Cardiac ventricle fibroblast (primary cell): ENCODE results near the gene SMARCD3. TPM values are rescaled to one million over a fixed set of nuclear protein-coding genes. Genes with fewer than 3 reads are reported as not detected.

Experiments
- total RNA-seq: library from RNA; depleted of rRNA; stranded (reverse); fragments of >200 nt; gene quantifications from 2 replicates; pipeline ENCODE4 v1.2.3, GENCODE V29; 2015

Gene SMARCD3
- 41.3 and 44.9 TPM in 2 replicates for total RNA-seq

DNA sequence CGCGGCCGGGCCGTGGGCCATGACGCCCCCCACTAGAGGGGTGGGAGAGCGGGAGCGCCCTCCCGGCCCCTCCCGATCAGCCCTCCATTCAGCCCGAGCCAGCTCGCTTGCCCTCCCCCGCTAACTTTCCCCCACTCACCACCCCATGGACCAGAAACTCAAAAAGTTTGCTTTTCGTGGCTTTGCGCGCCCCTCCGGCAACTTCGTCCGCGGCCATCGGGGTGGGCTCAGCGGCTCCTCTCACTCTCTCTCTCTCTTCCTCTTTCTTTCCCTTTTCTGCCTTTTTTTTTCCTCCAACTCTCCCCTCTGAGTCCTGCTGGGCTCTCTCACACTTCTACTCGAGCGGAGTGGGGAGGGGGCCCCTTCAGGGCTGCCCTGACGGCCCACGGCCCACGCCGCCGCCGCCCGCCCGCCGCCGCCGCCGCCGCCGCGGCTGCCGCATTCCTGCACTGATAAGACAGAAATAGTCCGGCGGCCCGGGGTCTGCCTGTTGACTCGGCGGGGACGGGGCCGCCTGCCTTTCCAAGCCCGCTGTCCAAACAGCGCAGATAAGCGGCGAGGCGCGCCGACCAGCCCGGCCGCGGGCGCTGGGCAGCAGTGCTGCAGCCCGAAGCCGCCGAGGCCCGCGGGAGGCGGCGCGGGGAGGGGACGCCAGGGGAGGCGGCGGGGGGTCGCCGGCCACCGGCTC lies at the start of gene SMARCD3:
TSS of gene SMARCD3 (minus strand) at position 349 of the 688 bp plus-strand sequence. CDS start at position 217, 132 bp downstream.

DNA sequence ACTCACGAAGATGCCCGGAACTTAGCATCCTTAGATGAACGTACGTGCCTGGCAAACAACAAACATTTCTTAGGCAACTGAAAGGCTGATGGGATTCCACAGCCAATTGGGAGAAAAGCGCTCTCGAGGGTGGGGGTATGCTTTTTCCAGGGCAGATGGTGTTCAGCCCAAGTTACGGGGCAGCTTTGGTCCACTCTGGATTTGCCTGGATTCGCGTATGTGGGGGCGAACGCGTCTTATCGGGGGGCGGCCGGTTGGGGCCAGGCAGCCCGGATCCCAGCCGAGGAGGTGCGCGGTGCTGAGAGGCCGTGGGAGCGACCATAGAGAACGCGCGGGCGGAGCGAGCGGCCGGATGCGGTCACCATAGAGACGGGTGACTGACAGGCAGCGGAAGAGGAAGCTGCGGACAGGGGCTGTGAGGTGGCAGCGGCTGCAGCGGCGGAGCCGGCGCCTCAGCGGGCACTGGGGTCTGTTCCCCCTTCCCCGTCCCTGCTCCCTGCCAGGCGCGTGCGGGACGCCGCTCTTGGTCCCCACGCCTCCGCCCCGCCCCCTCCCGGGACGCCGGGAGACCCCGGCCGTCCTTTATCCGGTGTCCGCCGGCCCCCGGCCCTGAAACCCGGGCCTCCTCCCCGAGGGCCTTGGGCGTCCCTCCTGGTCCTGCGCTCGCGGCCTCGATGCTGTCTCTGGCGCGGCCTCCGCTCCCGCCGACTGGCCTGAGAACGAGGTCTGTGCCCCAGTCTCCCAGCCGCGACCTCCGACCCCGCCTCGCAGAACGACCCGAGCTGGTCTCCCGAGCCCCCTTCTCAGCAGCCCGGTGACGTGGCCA lies 16.2 kb downstream of the SMARCD3 start, which contains the start of gene CHPF2:
TSS of gene CHPF2 (plus strand) at position 393 of the 826 bp plus-strand sequence. CDS start 1,529 bp downstream, outside the sequence.

DNA sequence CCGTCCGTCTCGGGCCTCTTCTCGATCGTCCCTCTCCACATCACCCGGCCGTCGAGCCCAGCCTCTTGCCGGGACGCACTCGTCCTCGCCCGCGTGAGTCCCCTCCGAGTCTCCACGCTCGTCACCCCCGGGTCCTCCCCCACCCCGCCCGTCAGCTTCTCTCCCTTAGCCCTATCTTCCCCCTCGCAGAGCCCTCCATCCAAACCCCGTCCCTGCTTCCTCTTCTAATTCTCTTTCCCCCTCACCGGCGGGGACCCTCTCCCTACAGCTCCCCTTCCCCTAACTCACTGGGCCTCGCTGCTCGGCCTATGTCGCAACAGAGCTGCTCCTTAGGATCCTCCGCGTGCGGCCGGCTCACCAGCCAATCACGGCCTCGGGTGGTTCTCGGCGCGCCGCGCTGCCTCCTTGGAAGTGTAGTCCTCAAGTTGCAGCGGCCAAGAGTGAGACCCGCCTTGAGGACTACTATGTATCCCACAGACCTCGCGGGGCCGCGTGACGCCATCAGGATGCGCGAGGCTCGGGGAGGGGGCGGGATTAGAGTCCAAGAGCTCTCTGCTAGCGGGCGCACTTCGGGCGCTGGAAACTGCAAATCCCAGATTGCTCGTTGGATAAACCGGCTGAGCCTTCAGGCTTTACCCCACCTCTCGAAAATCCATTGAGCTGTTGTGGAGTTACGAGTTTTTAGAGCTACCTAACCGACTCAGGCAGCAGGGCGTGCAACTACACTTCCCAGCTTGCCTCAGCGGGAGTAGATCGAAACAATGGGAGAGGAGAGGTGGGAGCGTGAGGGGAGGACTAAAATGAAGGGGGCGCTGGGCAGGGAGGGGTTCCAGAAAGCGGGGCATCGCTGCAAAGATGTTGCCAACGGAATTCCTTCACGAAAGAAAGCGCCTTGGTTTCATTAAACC lies 21.4 kb downstream of the SMARCD3 start, which contains the start of gene ABCF2:
TSS of gene ABCF2 (minus strand) at position 331 of the 908 bp plus-strand sequence. CDS start 747 bp downstream, outside the sequence.

DNA sequence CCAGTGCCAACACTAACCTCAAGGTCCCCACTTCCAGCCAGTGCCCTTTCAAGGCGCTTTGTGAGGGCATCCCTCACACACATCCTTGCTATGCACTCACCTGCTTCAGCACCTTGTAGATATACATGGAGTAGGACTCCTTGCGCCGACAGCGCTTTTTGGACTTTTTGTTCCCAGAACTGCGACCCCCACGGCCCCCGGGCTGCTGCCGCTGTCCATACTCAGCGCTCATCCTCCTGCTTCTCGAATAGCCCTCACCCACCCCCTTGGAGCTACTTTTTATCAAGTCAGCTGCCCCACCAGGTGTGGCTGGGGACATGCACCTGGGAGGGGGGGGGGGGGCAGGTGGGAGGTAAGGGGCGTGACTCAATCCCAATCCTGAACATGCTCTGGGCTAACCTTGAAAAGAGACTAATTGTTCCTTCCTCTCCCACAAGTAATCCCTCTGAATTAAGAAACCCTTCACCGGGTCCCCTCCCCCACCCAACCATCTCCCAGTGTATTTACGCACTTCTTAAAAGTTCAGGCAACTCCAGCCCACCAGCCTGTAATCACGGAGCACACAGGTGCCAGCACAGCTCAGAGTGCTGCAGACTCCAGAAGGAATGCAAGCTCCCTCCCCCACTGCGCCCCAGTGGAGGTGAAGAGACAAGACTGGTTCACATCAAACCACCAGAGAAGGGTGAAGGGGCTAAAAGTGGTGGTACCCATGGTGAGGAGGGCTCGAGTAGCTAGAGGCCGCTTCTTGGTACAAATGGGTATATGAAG lies 38.2 kb downstream of the SMARCD3 start, which contains the start of gene H2BK1:
TSS of gene H2BK1 (minus strand) at position 402 of the 768 bp plus-strand sequence. CDS start at position 232, 170 bp downstream.

Other genes starting within 250 kb of the SMARCD3 start
- 0.25 TPM in 1 of 2 replicates, not detected in the other for gene ATG9B, start 224.2 kb downstream of the SMARCD3 start, total RNA-seq
- gene ABCB8, start 220.2 kb downstream of the SMARCD3 start, total RNA-seq: 20.8 and 21.7 TPM in 2 replicates
- gene ASIC3, start 200.2 kb downstream of the SMARCD3 start, total RNA-seq: 0.37 TPM in 1 of 2 replicates, not detected in the other
- gene CDK5, start 190.8 kb downstream of the SMARCD3 start, total RNA-seq: 16.2 and 16.4 TPM in 2 replicates
- gene SLC4A2, start 189.1 kb downstream of the SMARCD3 start, total RNA-seq: 53.1 and 65.6 TPM in 2 replicates
- 56.7 and 67.3 TPM in 2 replicates for gene FASTK, start 167.9 kb downstream of the SMARCD3 start, total RNA-seq
- gene TMUB1, start 165.2 kb downstream of the SMARCD3 start, total RNA-seq: 33.2 and 35.4 TPM in 2 replicates
- 23.6 and 25.4 TPM in 2 replicates for gene AGAP3, start 162.2 kb downstream of the SMARCD3 start, total RNA-seq
- not detected in 2 replicates for gene GBX1, start 81.0 kb downstream of the SMARCD3 start, total RNA-seq
- not detected in 2 replicates for gene ASB10, start 61.4 kb downstream of the SMARCD3 start, total RNA-seq
- not detected in 2 replicates for gene H2BK1, start 38.2 kb downstream of the SMARCD3 start, total RNA-seq
- gene ABCF2, start 21.5 kb downstream of the SMARCD3 start, total RNA-seq: 39.1 and 44.1 TPM in 2 replicates
- gene CHPF2, start 16.2 kb downstream of the SMARCD3 start, total RNA-seq: 81.6 and 93.4 TPM in 2 replicates
- 27.0 and 34.8 TPM in 2 replicates for gene NUB1, start 93.1 kb upstream of the SMARCD3 start, total RNA-seq
- 2.4 and 4.6 TPM in 2 replicates for gene WDR86, start 161.3 kb upstream of the SMARCD3 start, total RNA-seq
- 0.10 TPM in 1 of 2 replicates, not detected in the other for gene CRYGN, start 191.4 kb upstream of the SMARCD3 start, total RNA-seq